SK-N-SH (cell line): ENCODE results near the gene RCSD1. TPM values are rescaled to one million over a fixed set of nuclear protein-coding genes. Genes with fewer than 3 reads are reported as not detected.

Experiments
- CTCF ChIA-PET: fragments of 300-600, 350-600 bp; formaldehyde crosslinking; extraction: SDS; loops from one replicate; lab custom pipeline; 2021; lab: Yijun Ruan, JAX
- POLR2A ChIA-PET: fragments of 350-600 bp; sonication (Branson Sonifier 250); formaldehyde crosslinking; extraction: SDS; loops from one replicate; lab custom pipeline; 2020; ENCODE audit warnings: antibody characterized with exemption, inconsistent platforms; lab: Yijun Ruan, JAX
- DNase-seq: peaks from one replicate; pipeline ENCODE4 v3.0.0; 2012
- H2AFZ ChIP-seq: fragments of 200-600 bp; sonication (generic); 2 replicates; pipeline ENCODE4 v1.8.1; 2016; ENCODE audit warnings: antibody characterized with exemption, mild to moderate bottlenecking, low read depth
- H3F3A ChIP-seq: fragments of 200-600 bp; sonication (generic); replicated peaks from 2 replicates; pipeline ENCODE3; 2016; ENCODE audit warnings: antibody characterized with exemption, mild to moderate bottlenecking; ENCODE audit not compliant: insufficient read depth
- H3K27ac ChIP-seq, 2 experiments: fragments of 200-500 bp in 1 of 2; fragments of 200-600 bp in 1 of 2; sonication (Bioruptor generic) in 1 of 2; sonication (generic), shearing (Covaris generic) in 1 of 2; 2 replicates each; pipeline versions ENCODE4 v1.5.1 to v1.6.1; 2014 to 2016; ENCODE audit warnings: low read depth in 2 of 2, inconsistent platforms in 1 of 2, low read length in 1 of 2, mild to moderate bottlenecking in 1 of 2, mixed read lengths in 1 of 2
- H3K27me3 ChIP-seq: fragments of 200-600 bp; sonication (generic), shearing (Covaris generic); 2 replicates; pipeline ENCODE4 v1.6.1; 2016; ENCODE audit warnings: mixed run types; ENCODE audit not compliant: insufficient read depth
- H3K36me3 ChIP-seq, 2 experiments: fragments of 200-500 bp in 1 of 2; fragments of 200-600 bp in 1 of 2; sonication (Bioruptor generic) in 1 of 2; sonication (generic) in 1 of 2; replicated peaks in 1 of 2; 2 replicates each; pipeline versions ENCODE3 to v1.5.1; 2014 to 2016; ENCODE audit warnings: low read length in 1 of 2, mild to moderate bottlenecking in 1 of 2; ENCODE audit not compliant: insufficient read depth in 2 of 2, control insufficient read depth in 1 of 2
- H3K4me1 ChIP-seq, 2 experiments: fragments of 200-500 bp in 1 of 2; fragments of 200-600 bp in 1 of 2; sonication (Bioruptor generic) in 1 of 2; sonication (generic), shearing (Covaris generic) in 1 of 2; 2 replicates each; pipeline versions ENCODE4 v1.5.1 to v1.6.1; 2014 to 2016; ENCODE audit warnings: low read depth in 1 of 2, low read length in 1 of 2, mixed run types in 1 of 2; ENCODE audit not compliant: insufficient read depth in 2 of 2, control insufficient read depth in 1 of 2
- H3K4me2 ChIP-seq: fragments of 200-600 bp; sonication (generic), shearing (Covaris generic); 2 replicates; pipeline ENCODE4 v1.6.1; 2017; ENCODE audit warnings: mixed run types
- H3K4me3 ChIP-seq, 2 experiments: fragments of 200-500 bp in 1 of 2; fragments of 200-600 bp in 1 of 2; sonication (Bioruptor generic) in 1 of 2; sonication (generic), shearing (Covaris generic) in 1 of 2; 2 replicates each; pipeline versions ENCODE4 v1.5.1 to v1.8.1; 2014 to 2016; ENCODE audit warnings: low read depth in 2 of 2, inconsistent platforms in 1 of 2, low read length in 1 of 2, mild to moderate bottlenecking in 1 of 2, mixed read lengths in 1 of 2, moderate library complexity in 1 of 2
- H3K79me2 ChIP-seq: fragments of 200-600 bp; sonication (generic); 2 replicates; pipeline ENCODE4 v1.8.1; 2017; ENCODE audit warnings: mild to moderate bottlenecking; ENCODE audit not compliant: insufficient read depth
- H3K9ac ChIP-seq: fragments of 200-600 bp; sonication (generic); 2 replicates; pipeline ENCODE4 v1.6.1; 2017; ENCODE audit warnings: mixed run types
- H3K9me2 ChIP-seq: fragments of 200-600 bp; sonication (generic); 2 replicates; pipeline ENCODE4 v1.6.1; 2017; ENCODE audit warnings: mixed run types
- H3K9me3 ChIP-seq: fragments of 200-600 bp; sonication (generic); 2 replicates; pipeline ENCODE4 v1.6.1; 2017; ENCODE audit warnings: mixed run types, mild to moderate bottlenecking, moderate library complexity
- H4K20me1 ChIP-seq: fragments of 200-600 bp; sonication (generic); 2 replicates; pipeline ENCODE4 v1.6.1; 2017; ENCODE audit warnings: mild to moderate bottlenecking, mixed run types; ENCODE audit not compliant: insufficient read depth
- CHD2 ChIP-seq: fragments of 150-350 bp; IDR thresholded peaks from 2 replicates; pipeline ENCODE4 v1.6.1; 2018; ENCODE audit warnings: low read length; ENCODE audit not compliant: partially characterized antibody
- ELF1 ChIP-seq: IDR thresholded peaks from 2 replicates; pipeline ENCODE4 v1.4.0; 2012
- EZH2phosphoT487 ChIP-seq: fragments of 200-600 bp; sonication (generic); IDR thresholded peaks from 2 replicates; pipeline ENCODE4 v1.6.1; 2017; ENCODE audit warnings: low read depth, mixed run types, mild to moderate bottlenecking, antibody characterized with exemption, moderate library complexity, borderline replicate concordance
- FOXJ3 ChIP-seq: sonication (generic); formaldehyde crosslinking; IDR thresholded peaks from 2 replicates; pipeline ENCODE4 v1.5.1; 2020; ENCODE audit warnings: mild to moderate bottlenecking, missing genetic modification reagents
- MAX ChIP-seq: IDR thresholded peaks from 2 replicates; pipeline ENCODE4 v1.4.0; 2012; ENCODE audit warnings: low read depth
- NFIC ChIP-seq: IDR thresholded peaks from 2 replicates; pipeline ENCODE4 v1.4.0; 2012; ENCODE audit warnings: borderline replicate concordance
- NRF1 ChIP-seq: IDR thresholded peaks from 2 replicates; pipeline ENCODE4 v1.6.1; 2012; ENCODE audit warnings: low read depth, mild to moderate bottlenecking, low read length
- POLR2AphosphoS5 ChIP-seq: IDR thresholded peaks from 2 replicates; pipeline ENCODE4 v1.6.1; 2012; ENCODE audit warnings: low read depth, low read length
- RXRA ChIP-seq: IDR thresholded peaks from 2 replicates; pipeline ENCODE4 v1.4.0; 2012; ENCODE audit warnings: low read depth, mild to moderate bottlenecking, borderline replicate concordance
- SMC3 ChIP-seq: IDR thresholded peaks from 2 replicates; pipeline ENCODE4 v1.6.1; 2012; ENCODE audit warnings: low read depth, low read length, improper control_type of control experiment
- USF1 ChIP-seq: IDR thresholded peaks from 2 replicates; pipeline ENCODE4 v1.4.0; 2012; ENCODE audit warnings: low read depth, borderline replicate concordance
- YY1 ChIP-seq: IDR thresholded peaks from 2 replicates; pipeline ENCODE4 v1.4.0; 2012; ENCODE audit warnings: low read depth, mild to moderate bottlenecking
- WGBS: methylation state at CpG from one replicate; pipeline ENCODE4 v1.1.6; 2017; ENCODE audit warnings: low lambda C conversion rate; 5-methylcytosine and 5-hydroxymethylcytosine counted together
- polyA plus RNA-seq, 3 experiments: library from polyadenylated mRNA; depleted of rRNA; stranded (reverse); fragments of >200 nt; gene quantifications; 2 replicates each; pipeline ENCODE4 v1.2.3, GENCODE V29; 2012

The RCSD1 gene
- polyA plus RNA-seq, 1 of the 3 experiments (the other 2 are of a cell fraction): 0.02 TPM

GRCh38 chr1:167644551-167644950, 14.5 kb downstream of the RCSD1 start:
- Histone ChIP-seq H3F3A (no peaks in the 10 kb centered on the region), H3K27ac (no peak overlapping the region), H3K9me2 (no peaks in the 10 kb centered on the region), H3K4me2 (no peak overlapping the region), H3K4me1 (peaks cover 0 to 2% of the 10 kb centered on the region in 2 experiments; a peak in 1 of 4 replicates), H3K9me3 (no peaks in the 10 kb centered on the region), H3K27me3 (no peaks in the 10 kb centered on the region; the same call in 1 of the 2 replicates), H4K20me1 (no peaks in the 10 kb centered on the region), H2AFZ (no peak overlapping the region), H3K4me3 (no peak overlapping the region), H3K79me2 (no peaks in the 10 kb centered on the region), H3K9ac (no peak overlapping the region), H3K36me3 (no peaks in the 10 kb centered on the region)
- TF ChIP-seq YY1 (no peak), USF1 (no peak), NFIC (no peak), NRF1 (no peak), CHD2 (no peak), RXRA (no peak), EZH2phosphoT487 (no peak), ELF1 (no peak), SMC3 (no peak), MAX (no peak)
- DNase-seq: no peak
- POLR2A ChIA-PET: no interaction called here
- CTCF ChIA-PET: interaction anchor here (1.0 to 1.1 kb wide), 3 partner anchors 11 to 43 kb away, joined by 3 to 5 read pairs (median 3); no protein-coding TSS in a partner anchor
- 75% methylated on average over 4 of the region's 4 CpGs for WGBS

GRCh38 chr1:167645140-167645541, 15.1 kb downstream of the RCSD1 start:
- H2AFZ ChIP-seq: no peak overlapping the region
- DNase-seq: no peak
- no peak overlapping the region for H3K4me3 ChIP-seq
- H3K9me3 ChIP-seq: no peaks in the 10 kb centered on the region
- H3K27ac ChIP-seq: no peak overlapping the region
- no peak overlapping the region for H3K4me2 ChIP-seq
- POLR2A ChIA-PET: no interaction called here
- no peaks in the 10 kb centered on the region for H4K20me1 ChIP-seq
- H3K9me2 ChIP-seq: no peaks in the 10 kb centered on the region
- H3K79me2 ChIP-seq: no peaks in the 10 kb centered on the region
- no peaks in the 10 kb centered on the region; the same call in 1 of the 2 replicates for H3K27me3 ChIP-seq
- H3K4me1 ChIP-seq: peaks cover 0 to 2% of the 10 kb centered on the region in 2 experiments; a peak in 1 of 4 replicates
- H3K36me3 ChIP-seq: no peaks in the 10 kb centered on the region
- no peak for TF ChIP-seq POLR2AphosphoS5
- TF ChIP-seq FOXJ3 (CRISPR knock-in tag): no peak
- WGBS: 41% methylated on average over 3 of the region's 3 CpGs
- no peak overlapping the region for H3K9ac ChIP-seq
- no peaks in the 10 kb centered on the region for H3F3A ChIP-seq
- CTCF ChIA-PET: interaction anchor here (0.8 to 1.1 kb wide), 4 partner anchors 10 to 43 kb away, joined by 3 to 5 read pairs (median 3); no protein-coding TSS in a partner anchor
